HepG2 (cell line): Measurements from ENCODE around the gene METAP1D. TPM values are rescaled to one million over a fixed set of nuclear protein-coding genes. Genes with fewer than 3 reads are reported as not detected.
A peak's percentile ranks its signal among the peaks of the same experiment; 100 is the strongest.

Experiments used
- ATF7-NPFF ChIP-seq: sonication (generic); formaldehyde crosslinking; IDR thresholded peaks from 2 replicates; pipeline ENCODE4 v1.8.1; 2023; ENCODE audit warnings: mild to moderate bottlenecking, low read depth, missing genetic modification reagents, moderate library complexity
- CCAR2 ChIP-seq: fragments of 200-400 bp; formaldehyde crosslinking; optimal IDR thresholded peaks from 2 replicates; pipeline ENCODE3; 2018; ENCODE audit warnings: low read depth, mild to moderate bottlenecking, low read length, moderate library complexity
- EHMT2 ChIP-seq: fragments of 200-600 bp; sonication (generic); IDR thresholded peaks from 2 replicates; pipeline ENCODE4 v1.7.0; 2017; ENCODE audit warnings: antibody characterized with exemption, low read depth, low read length, borderline replicate concordance
- EP300 ChIP-seq, 3 experiments: sonication (generic) in 1 of 3; formaldehyde crosslinking in 1 of 3; IDR thresholded peaks; 2 replicates each; pipeline versions ENCODE4 v1.5.1 to v1.6.1; 2011 to 2020; ENCODE audit warnings: low read depth in 2 of 3, low read length in 2 of 3, borderline replicate concordance in 1 of 3, improper control_type of control experiment in 1 of 3, mild to moderate bottlenecking in 1 of 3, missing genetic modification reagents in 1 of 3, moderate library complexity in 1 of 3
- KDM4B ChIP-seq: sonication (generic); formaldehyde crosslinking; IDR thresholded peaks from 2 replicates; pipeline ENCODE4 v1.4.0; 2020; ENCODE audit warnings: missing genetic modification reagents
- MBNL3 ChIP-seq: fragments of 250-450 bp; sonication (Bioruptor Pico); conservative IDR thresholded peaks from 2 replicates; pipeline ENCODE4 v1.8.0; 2022; ENCODE audit warnings: mild to moderate bottlenecking, inconsistent platforms
- MXD4 ChIP-seq: IDR thresholded peaks from 2 replicates; pipeline ENCODE4 v1.6.1; 2016; ENCODE audit warnings: mild to moderate bottlenecking, missing biosample characterization, missing genetic modification reagents
- MYC ChIP-seq: sonication (generic); formaldehyde crosslinking; IDR thresholded peaks from 2 replicates; pipeline ENCODE4 v1.9.0; 2021; ENCODE audit warnings: missing genetic modification reagents, borderline replicate concordance
- NFIC ChIP-seq: IDR thresholded peaks from 2 replicates; pipeline ENCODE4 v1.6.1; 2012; ENCODE audit warnings: mild to moderate bottlenecking, low read length, inconsistent platforms
- PBX3 ChIP-seq: sonication (generic); formaldehyde crosslinking; IDR thresholded peaks from 2 replicates; pipeline ENCODE4 v1.8.1; 2023; ENCODE audit warnings: missing genetic modification reagents, inconsistent platforms, borderline replicate concordance
- PCBP1 ChIP-seq: fragments of 200-400 bp; formaldehyde crosslinking; IDR thresholded peaks from 2 replicates; pipeline ENCODE4 v1.6.1; 2017; ENCODE audit warnings: mild to moderate bottlenecking, low read depth, low read length, borderline replicate concordance
- PHF20 ChIP-seq: sonication (generic); formaldehyde crosslinking; IDR thresholded peaks from 2 replicates; pipeline ENCODE4 v1.5.0; 2020; ENCODE audit warnings: mild to moderate bottlenecking, missing genetic modification reagents
- RFX3 ChIP-seq: IDR thresholded peaks from 2 replicates; pipeline ENCODE4 v1.6.1; 2016; ENCODE audit warnings: missing biosample characterization, missing genetic modification reagents
- SNAPC5 ChIP-seq: sonication (generic); formaldehyde crosslinking; IDR thresholded peaks from 2 replicates; pipeline ENCODE4 v1.8.1; 2023; ENCODE audit warnings: mild to moderate bottlenecking, missing genetic modification reagents, borderline replicate concordance
- ZBTB21 ChIP-seq: sonication (generic); formaldehyde crosslinking; IDR thresholded peaks from 2 replicates; pipeline ENCODE4 v1.4.0; 2020; ENCODE audit warnings: missing genetic modification reagents
- ZC3H4 ChIP-seq: sonication (generic); formaldehyde crosslinking; IDR thresholded peaks from 2 replicates; pipeline ENCODE4 v1.4.0; 2020; ENCODE audit warnings: missing genetic modification reagents, borderline replicate concordance
- ZEB1 ChIP-seq: IDR thresholded peaks from 2 replicates; pipeline ENCODE4 v1.6.1; 2012; ENCODE audit warnings: mild to moderate bottlenecking, low read depth, inconsistent platforms; ENCODE audit not compliant: insufficient replicate concordance
- ZNF263 ChIP-seq: sonication (generic); formaldehyde crosslinking; IDR thresholded peaks from 2 replicates; pipeline ENCODE4 v1.4.0; 2020; ENCODE audit warnings: missing genetic modification reagents
- ZNF337 ChIP-seq: sonication (generic); formaldehyde crosslinking; IDR thresholded peaks from 2 replicates; pipeline ENCODE4 v1.5.1; 2020; ENCODE audit warnings: missing genetic modification reagents, low read depth, mild to moderate bottlenecking, borderline replicate concordance
- ZNF564 ChIP-seq: sonication (generic); formaldehyde crosslinking; IDR thresholded peaks from 2 replicates; pipeline ENCODE4 v1.8.1; 2023; ENCODE audit warnings: mild to moderate bottlenecking, missing genetic modification reagents
- ZNF567 ChIP-seq: sonication (generic); formaldehyde crosslinking; IDR thresholded peaks from 2 replicates; pipeline ENCODE4 v1.8.1; 2023; ENCODE audit warnings: mild to moderate bottlenecking, missing genetic modification reagents, borderline replicate concordance
- ZNF607 ChIP-seq: sonication (generic); formaldehyde crosslinking; IDR thresholded peaks from 2 replicates; pipeline ENCODE4 v1.5.1; 2020; ENCODE audit warnings: missing genetic modification reagents, mild to moderate bottlenecking, borderline replicate concordance
- ZNF619 ChIP-seq: sonication (generic); formaldehyde crosslinking; IDR thresholded peaks from 2 replicates; pipeline ENCODE4 v1.4.0; 2020; ENCODE audit warnings: mild to moderate bottlenecking, missing genetic modification reagents
- ZNF883 ChIP-seq: sonication (generic); formaldehyde crosslinking; IDR thresholded peaks from 2 replicates; pipeline ENCODE4 v1.5.1; 2020; ENCODE audit warnings: mild to moderate bottlenecking, missing genetic modification reagents; ENCODE audit errors: not compliant biosample characterization
- polyA plus RNA-seq, 8 experiments: library from polyadenylated mRNA; depleted of rRNA in 3 of 8; stranded (reverse) in 7 of 8; unstranded in 1 of 8; fragments of >200 nt; fragmentation: Illumina TruSeq in 4 of 8; extraction: Trizol in 4 of 8; gene quantifications; 2 replicates each; pipeline versions ENCODE4 v1.2.1 to v1.2.3, GENCODE V29; 2011 to 2016; ENCODE audit warnings: low read depth in 4 of 8, missing spikeins in 1 of 8, mixed read lengths in 1 of 8; ENCODE audit not compliant: insufficient read depth in 1 of 8
- total RNA-seq, 5 experiments: library from RNA; depleted of rRNA; stranded (reverse); fragments of >200 nt; fragmentation: Illumina TruSeq; extraction: Trizol; gene quantifications; 2 replicates each; pipeline ENCODE4 v1.2.3, GENCODE V29; 2016; ENCODE audit warnings: low read depth in 1 of 5
- TF ChIP-seq, protein P1 (sequence below): sonication (generic); formaldehyde crosslinking; IDR thresholded peaks from 2 replicates; pipeline ENCODE4 v1.4.0; 2020; ENCODE audit warnings: missing genetic modification reagents

The METAP1D gene
- total and polyA plus RNA-seq, 2 of the 13 experiments (the other 11 are each of a cell fraction or from before 2014, with no cell fraction given), result 14.7 to 21.6 TPM

GRCh38 chr2:172086241-172087206 is 86.8 kb downstream of the METAP1D start (continued):
- TF ChIP-seq PBX3 (CRISPR knock-in tag) (no peak), NFIC (no peak), EHMT2 (no peak), KDM4B (CRISPR knock-in tag) (no peak), ZNF883 (CRISPR knock-in tag) (no peak), ZNF567 (CRISPR knock-in tag) (no peak), ZC3H4 (CRISPR knock-in tag) (no peak), ZNF337 (CRISPR knock-in tag) (no peak), CCAR2 (no peak), SNAPC5 (CRISPR knock-in tag) (no peak), ZNF607 (0 out of 2 replicates have a peak, but pooled peaks have one; percentile 54), ZNF564 (CRISPR knock-in tag) (no peak; the same call in 1 of the 2 replicates), ZBTB21 (CRISPR knock-in tag) (no peak), EP300 (IDR thresholded peaks at IDR 0.05; ENCODE audit: low read depth in 2 of 2, low read length in 2 of 2) (no peak), EP300 (CRISPR knock-in tag; IDR thresholded peaks at IDR 0.05; ENCODE audit: borderline replicate concordance) (no peak), ATF7-NPFF (CRISPR knock-in tag) (no peak), ZNF619 (no peak), MXD4 (no peak), MYC (CRISPR knock-in tag) (0 out of 2 replicates have a peak, but pooled peaks have one; percentile 34), ZNF263 (CRISPR knock-in tag) (peak; percentile 54), MBNL3 (CRISPR knock-in tag) (no peak), PCBP1 (no peak), PHF20 (no peak), ZEB1 (peak; percentile 51), RFX3 (CRISPR knock-in tag) (no peak)
- TF ChIP-seq, protein P1, sequence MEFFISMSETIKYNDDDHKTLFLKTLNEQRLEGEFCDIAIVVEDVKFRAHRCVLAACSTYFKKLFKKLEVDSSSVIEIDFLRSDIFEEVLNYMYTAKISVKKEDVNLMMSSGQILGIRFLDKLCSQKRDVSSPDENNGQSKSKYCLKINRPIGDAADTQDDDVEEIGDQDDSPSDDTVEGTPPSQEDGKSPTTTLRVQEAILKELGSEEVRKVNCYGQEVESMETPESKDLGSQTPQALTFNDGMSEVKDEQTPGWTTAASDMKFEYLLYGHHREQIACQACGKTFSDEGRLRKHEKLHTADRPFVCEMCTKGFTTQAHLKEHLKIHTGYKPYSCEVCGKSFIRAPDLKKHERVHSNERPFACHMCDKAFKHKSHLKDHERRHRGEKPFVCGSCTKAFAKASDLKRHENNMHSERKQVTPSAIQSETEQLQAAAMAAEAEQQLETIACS (CRISPR knock-in tag), result no peak
